Nephron progenitor cell (in vitro differentiated cells): ENCODE data around the gene ANKUB1.

Source experiments
- DNase-seq: peaks from one replicate; pipeline ENCODE4 v3.0.0; 2021
- H3K27ac Mint-ChIP-seq: 2 replicates; pipeline ENCODE4 v1.8.0; 2021; ENCODE audit warnings: mild to moderate bottlenecking, moderate library complexity, mixed read lengths
- H3K27me3 Mint-ChIP-seq: 2 replicates; pipeline ENCODE4 v1.8.0; 2021; ENCODE audit warnings: mild to moderate bottlenecking, low read depth, mixed read lengths; ENCODE audit not compliant: poor library complexity
- H3K36me3 Mint-ChIP-seq: 2 replicates; pipeline ENCODE4 v1.8.0; 2021; ENCODE audit warnings: low read depth, mixed read lengths
- H3K4me1 Mint-ChIP-seq: 2 replicates; pipeline ENCODE4 v1.8.0; 2021; ENCODE audit warnings: mixed read lengths
- H3K4me3 Mint-ChIP-seq: 2 replicates; pipeline ENCODE4 v1.8.0; 2021; ENCODE audit warnings: mild to moderate bottlenecking, moderate library complexity, mixed read lengths
- H3K9me3 Mint-ChIP-seq: 2 replicates; pipeline ENCODE4 v1.8.0; 2021; ENCODE audit warnings: mild to moderate bottlenecking, moderate library complexity, mixed read lengths
- CTCF ChIP-seq: fragments of 200-600 bp; sonication (generic); IDR thresholded peaks from 2 replicates; pipeline ENCODE4 v1.5.0; 2021; ENCODE audit warnings: antibody characterized with exemption

Gene ANKUB1

GRCh38 chr3:149723781-149724180 lies 68.6 kb downstream of the ANKUB1 start:
- H3K4me1 Mint-ChIP-seq: no peaks in the 10 kb centered on the region
- H3K36me3 Mint-ChIP-seq: peaks cover 15% of the 10 kb centered on the region
- no peak for DNase-seq
- TF ChIP-seq CTCF: no peak
- H3K9me3 Mint-ChIP-seq: peaks cover 33% of the 10 kb centered on the region
- H3K27ac Mint-ChIP-seq: no peak overlapping the region
- peaks cover 15% of the 10 kb centered on the region for H3K27me3 Mint-ChIP-seq
- H3K4me3 Mint-ChIP-seq: no peak overlapping the region

GRCh38 chr3:149720918-149721317 lies 71.4 kb downstream of the ANKUB1 start:
- H3K27ac Mint-ChIP-seq: no peak overlapping the region
- no peak overlapping the region for H3K4me3 Mint-ChIP-seq
- DNase-seq: no peak
- H3K27me3 Mint-ChIP-seq: peaks cover 11% of the 10 kb centered on the region
- peaks cover 15% of the 10 kb centered on the region for H3K36me3 Mint-ChIP-seq
- peaks cover 33% of the 10 kb centered on the region for H3K9me3 Mint-ChIP-seq
- no peaks in the 10 kb centered on the region for H3K4me1 Mint-ChIP-seq
- TF ChIP-seq CTCF: no peak

GRCh38 chr3:149717391-149718056 lies 74.8 kb downstream of the ANKUB1 start:
- no peak overlapping the region for H3K4me3 Mint-ChIP-seq
- peaks cover 29% of the 10 kb centered on the region for H3K9me3 Mint-ChIP-seq
- H3K4me1 Mint-ChIP-seq: no peaks in the 10 kb centered on the region
- H3K27me3 Mint-ChIP-seq: peaks cover 4% of the 10 kb centered on the region
- no peak overlapping the region for H3K27ac Mint-ChIP-seq
- peak; percentile 39 for DNase-seq
- peaks cover 11% of the 10 kb centered on the region for H3K36me3 Mint-ChIP-seq
- peak; percentile 70 for TF ChIP-seq CTCF

- peaks cover 24% of the 10 kb centered on the region for H3K9me3 Mint-ChIP-seq
- TF ChIP-seq CTCF: no peak
- no peaks in the 10 kb centered on the region for H3K4me1 Mint-ChIP-seq
- H3K36me3 Mint-ChIP-seq: peaks cover 6% of the 10 kb centered on the region
- no peak overlapping the region for H3K4me3 Mint-ChIP-seq
- DNase-seq: no peak
- H3K27me3 Mint-ChIP-seq: peaks cover 4% of the 10 kb centered on the region
- no peak overlapping the region for H3K27ac Mint-ChIP-seq
These were observed 75.4 kb downstream of the ANKUB1 start for GRCh38 chr3:149716984-149717383.

GRCh38 chr3:149715247-149715646 lies 77.1 kb downstream of the ANKUB1 start:
- peaks cover 4% of the 10 kb centered on the region for H3K27me3 Mint-ChIP-seq
- H3K4me3 Mint-ChIP-seq: no peak overlapping the region
- no peak overlapping the region for H3K27ac Mint-ChIP-seq
- no peak for DNase-seq
- no peak for TF ChIP-seq CTCF
- H3K9me3 Mint-ChIP-seq: peaks cover 8% of the 10 kb centered on the region
- H3K36me3 Mint-ChIP-seq: no peaks in the 10 kb centered on the region
- H3K4me1 Mint-ChIP-seq: no peaks in the 10 kb centered on the region
